Esophagus squamous epithelium (tissue), 5 donors: ENCODE results near the gene KCNQ1. TPM values are rescaled to one million over a fixed set of nuclear protein-coding genes. Genes with fewer than 3 reads are reported as not detected.

Source experiments
- DNase-seq: peaks from one replicate; lab custom pipeline; 2025; lab: John Stamatoyannopoulos, UW
- H3K27ac ChIP-seq, 4 donors: fragments of 200-600 bp; sonication (generic); one replicate each; pipeline ENCODE4 v1.5.1; 2016 to 2019; ENCODE audit warnings: mild to moderate bottlenecking in 1 of 4
- H3K27me3 ChIP-seq, 4 donors: fragments of 200-600 bp; sonication (generic); 1 replicate in 3 of 4; 2 replicates in 1 of 4; pipeline versions ENCODE4 v1.5.1 to v1.6.0; 2017 to 2021; ENCODE audit warnings: antibody characterized with exemption in 1 of 4
- H3K36me3 ChIP-seq, 3 donors: fragments of 200-600 bp; sonication (generic); one replicate each; pipeline ENCODE4 v1.5.1; 2016 to 2019
- H3K4me1 ChIP-seq, 3 donors: fragments of 200-600 bp; sonication (generic); one replicate each; pipeline ENCODE4 v1.5.1; 2017 to 2019
- H3K4me3 ChIP-seq, 4 donors: fragments of 200-600 bp; sonication (generic); 1 replicate in 3 of 4; 2 replicates in 1 of 4; pipeline ENCODE4 v1.5.1; 2016 to 2019; ENCODE audit warnings: mild to moderate bottlenecking in 2 of 4, moderate library complexity in 1 of 4
- H3K9me3 ChIP-seq, 3 donors: fragments of 200-600 bp; sonication (generic); one replicate each; pipeline ENCODE4 v1.5.1; 2016 to 2019
- POLR2A ChIP-seq, 4 donors: fragments of 450-650 bp; IDR thresholded peaks; one replicate each; pipeline ENCODE4 v1.6.1; 2017; ENCODE audit warnings: antibody characterized with exemption in 4 of 4, mild to moderate bottlenecking in 4 of 4, moderate library complexity in 3 of 4
- WGBS, 2 donors: methylation state at CpG; one replicate each; pipeline ENCODE4 v1.1.5; 2018; 5-methylcytosine and 5-hydroxymethylcytosine counted together
- intact Hi-C: fragments of 100-400 bp; cut with DNase I; formaldehyde crosslinking; loops from one replicate; pipeline ENCODE4 v1.15.0; 2022
- total RNA-seq, 4 donors: library from RNA; depleted of rRNA; stranded (reverse); fragments of >200 nt; gene quantifications; one replicate each; pipeline ENCODE4 v1.1.0, GENCODE V29; 2016
- TF ChIP-seq, protein P1 (sequence below), 6 experiments: fragments of 450-650 bp in 4 of 6; fragments of 200-600 bp in 2 of 6; sonication (generic) in 2 of 6; IDR thresholded peaks; one replicate each; pipeline ENCODE4 v1.5.1; 2016 to 2019; ENCODE audit warnings: antibody characterized with exemption in 6 of 6, mild to moderate bottlenecking in 4 of 6, moderate library complexity in 4 of 6
- donor health status: DM: yes; HTN: yes; CAD: no.

The KCNQ1 gene
- total RNA-seq, 4 donors from 2014 or later, result 0.61 to 3.1 (median 0.72) TPM

GRCh38 chr11:2434008-2434407 is 10.8 kb upstream of the KCNQ1 start:
- H3K4me1 ChIP-seq, result no peaks in the 10 kb centered on the region
- peaks cover 0 to 35% (median 0%) of the 10 kb centered on the region in 4 donors for H3K27me3 ChIP-seq
- 77 to 84% methylated on average over 8 of the region's 8 CpGs for WGBS, 2 donors
- H3K4me3 ChIP-seq, result no peak overlapping the region
- no peak for DNase-seq
- H3K27ac ChIP-seq, result no peak overlapping the region
- TF ChIP-seq, protein P1, sequence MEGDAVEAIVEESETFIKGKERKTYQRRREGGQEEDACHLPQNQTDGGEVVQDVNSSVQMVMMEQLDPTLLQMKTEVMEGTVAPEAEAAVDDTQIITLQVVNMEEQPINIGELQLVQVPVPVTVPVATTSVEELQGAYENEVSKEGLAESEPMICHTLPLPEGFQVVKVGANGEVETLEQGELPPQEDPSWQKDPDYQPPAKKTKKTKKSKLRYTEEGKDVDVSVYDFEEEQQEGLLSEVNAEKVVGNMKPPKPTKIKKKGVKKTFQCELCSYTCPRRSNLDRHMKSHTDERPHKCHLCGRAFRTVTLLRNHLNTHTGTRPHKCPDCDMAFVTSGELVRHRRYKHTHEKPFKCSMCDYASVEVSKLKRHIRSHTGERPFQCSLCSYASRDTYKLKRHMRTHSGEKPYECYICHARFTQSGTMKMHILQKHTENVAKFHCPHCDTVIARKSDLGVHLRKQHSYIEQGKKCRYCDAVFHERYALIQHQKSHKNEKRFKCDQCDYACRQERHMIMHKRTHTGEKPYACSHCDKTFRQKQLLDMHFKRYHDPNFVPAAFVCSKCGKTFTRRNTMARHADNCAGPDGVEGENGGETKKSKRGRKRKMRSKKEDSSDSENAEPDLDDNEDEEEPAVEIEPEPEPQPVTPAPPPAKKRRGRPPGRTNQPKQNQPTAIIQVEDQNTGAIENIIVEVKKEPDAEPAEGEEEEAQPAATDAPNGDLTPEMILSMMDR (IDR thresholded peaks at IDR 0.05), result no peak
- no peak for TF ChIP-seq POLR2A (IDR thresholded peaks at IDR 0.05)
- H3K36me3 ChIP-seq, result no peaks in the 10 kb centered on the region
- no peaks in the 10 kb centered on the region for H3K9me3 ChIP-seq
- intact Hi-C loops, result no loop called here

DNA sequence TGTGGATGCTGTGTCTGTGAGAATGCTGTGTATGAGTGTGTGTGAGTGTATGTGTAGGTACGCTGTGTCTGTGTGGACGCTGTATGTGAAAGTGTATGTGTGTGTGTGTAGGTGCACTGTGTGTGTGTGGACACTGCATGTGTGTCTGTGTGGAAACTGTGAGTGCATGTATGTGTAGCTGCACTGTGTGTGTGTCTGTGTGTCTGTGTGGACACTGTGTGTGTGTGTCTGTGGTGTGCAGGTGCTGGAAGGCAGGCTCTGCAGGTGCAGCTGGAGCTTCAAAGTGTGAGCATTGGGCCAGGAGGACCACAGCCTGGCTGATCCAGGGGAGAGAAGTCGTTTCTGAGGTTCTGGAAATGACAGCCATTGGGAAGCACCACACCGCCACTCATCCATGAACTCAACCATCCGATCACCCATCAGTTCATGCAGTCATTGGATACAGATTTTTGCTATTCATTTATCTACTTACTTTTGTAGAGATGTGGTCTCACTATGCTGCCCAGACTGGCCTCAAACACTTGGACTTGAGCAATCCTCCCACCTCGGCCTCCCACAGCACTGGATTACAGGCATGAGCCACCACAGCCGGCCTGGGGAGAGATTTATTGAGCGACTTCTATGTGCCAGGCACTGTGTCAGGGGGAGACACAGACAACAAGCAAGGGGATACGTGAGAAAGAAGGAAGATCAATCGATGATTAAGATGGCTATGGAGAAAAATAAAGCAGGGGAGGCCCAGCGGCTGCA is 10.1 kb upstream of the KCNQ1 start:
- Histone ChIP-seq H3K4me3 (no peak overlapping the region), H3K9me3 (no peaks in the 10 kb centered on the region), H3K4me1 (no peaks in the 10 kb centered on the region), H3K36me3 (no peaks in the 10 kb centered on the region), H3K27ac (no peak overlapping the region), H3K27me3 (peaks cover 0 to 35% (median 0%) of the 10 kb centered on the region in 4 donors)
- WGBS, 2 donors, result 79 to 84% methylated on average over 8 to 10 of the region's 11 CpGs
- TF ChIP-seq POLR2A (IDR thresholded peaks at IDR 0.05), result no peak
- TF ChIP-seq, protein P1 (IDR thresholded peaks at IDR 0.05), result no peak
- DNase-seq, result no peak
- intact Hi-C loops, result no loop called here

GRCh38 chr11:2435288-2436012 is 9.4 kb upstream of the KCNQ1 start:
- intact Hi-C loops, result no loop called here

DNA sequence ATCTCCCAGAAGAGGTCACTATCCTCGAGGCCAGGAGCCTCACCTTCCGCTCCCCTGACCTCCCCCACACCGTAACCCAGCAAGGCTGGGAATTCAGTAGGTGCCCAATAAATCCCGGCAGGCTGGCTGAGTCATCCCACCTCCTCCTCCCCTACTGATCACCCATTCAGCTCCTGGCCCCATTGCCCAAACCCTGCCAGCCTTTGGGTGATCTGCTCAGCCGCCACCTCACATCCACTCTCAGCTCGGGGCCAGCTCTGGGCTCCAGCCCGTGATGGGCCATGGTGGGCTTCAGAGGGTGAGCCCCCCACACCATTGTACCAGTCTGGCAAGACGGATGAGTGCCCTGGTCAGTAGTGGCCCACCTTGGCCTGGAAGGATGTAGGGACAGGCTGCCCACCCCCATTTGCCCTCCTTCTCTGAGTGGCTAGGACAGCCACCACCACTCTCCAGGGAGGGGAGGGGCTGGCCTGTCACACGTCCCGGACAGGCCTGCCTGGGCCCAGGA is 8.7 kb upstream of the KCNQ1 start:
- Histone ChIP-seq H3K9me3 (no peaks in the 10 kb centered on the region), H3K27me3 (peaks cover 0 to 49% (median 0%) of the 10 kb centered on the region in 4 donors), H3K36me3 (no peaks in the 10 kb centered on the region), H3K4me1 (no peaks in the 10 kb centered on the region), H3K27ac (no peak overlapping the region), H3K4me3 (no peak overlapping the region)
- no peak for DNase-seq
- intact Hi-C loops, result no loop called here
- 65 to 80% methylated on average over 4 of the region's 10 CpGs for WGBS, 2 donors
- TF ChIP-seq, protein P1 (IDR thresholded peaks at IDR 0.05), result no peak
- no peak for TF ChIP-seq POLR2A (IDR thresholded peaks at IDR 0.05)

More at GRCh38 chr11:2435288-2436012, 9.4 kb upstream of the KCNQ1 start:
- Histone ChIP-seq H3K27ac (no peak overlapping the region), H3K27me3 (peaks cover 0 to 43% (median 0%) of the 10 kb centered on the region in 4 donors), H3K4me3 (no peak overlapping the region), H3K36me3 (no peaks in the 10 kb centered on the region), H3K9me3 (no peaks in the 10 kb centered on the region), H3K4me1 (no peaks in the 10 kb centered on the region)
- WGBS, 2 donors, result 86 to 87% methylated on average over 12 of the region's 12 CpGs
- DNase-seq, result no peak
- TF ChIP-seq, protein P1 (IDR thresholded peaks at IDR 0.05), result no peak
- TF ChIP-seq POLR2A (IDR thresholded peaks at IDR 0.05), result no peak
